HG03066 (cell line): ENCODE results near the gene SPG7.

Experiments
- ATAC-seq: cut with Tn5 transposase; IDR thresholded peaks from one replicate; pipeline ENCODE4 v1.9.1; 2021; ENCODE audit warnings: low read depth; ENCODE audit not compliant: unreplicated experiment

The SPG7 gene

DNA sequence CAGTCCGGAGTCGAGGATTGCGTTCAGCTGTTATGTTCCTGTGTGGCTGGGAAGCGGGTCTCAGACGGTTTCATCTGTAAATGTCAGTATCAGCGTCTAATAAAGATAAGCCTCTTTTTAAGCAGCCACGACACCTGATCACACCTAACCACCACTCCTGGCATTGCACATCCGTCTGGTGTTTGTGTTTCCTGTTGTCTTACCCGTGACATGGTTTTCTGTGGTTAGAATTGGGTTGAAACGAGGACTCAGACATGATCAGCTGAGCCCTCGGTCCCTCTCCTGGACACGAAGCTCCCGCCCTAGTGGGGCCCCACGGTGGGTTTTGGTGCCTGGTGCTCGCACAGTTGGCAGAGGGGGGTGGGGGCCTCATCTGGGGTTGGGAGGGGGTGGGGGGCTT is 85.6 kb downstream of the SPG7 start:
- no peak for ATAC-seq

DNA sequence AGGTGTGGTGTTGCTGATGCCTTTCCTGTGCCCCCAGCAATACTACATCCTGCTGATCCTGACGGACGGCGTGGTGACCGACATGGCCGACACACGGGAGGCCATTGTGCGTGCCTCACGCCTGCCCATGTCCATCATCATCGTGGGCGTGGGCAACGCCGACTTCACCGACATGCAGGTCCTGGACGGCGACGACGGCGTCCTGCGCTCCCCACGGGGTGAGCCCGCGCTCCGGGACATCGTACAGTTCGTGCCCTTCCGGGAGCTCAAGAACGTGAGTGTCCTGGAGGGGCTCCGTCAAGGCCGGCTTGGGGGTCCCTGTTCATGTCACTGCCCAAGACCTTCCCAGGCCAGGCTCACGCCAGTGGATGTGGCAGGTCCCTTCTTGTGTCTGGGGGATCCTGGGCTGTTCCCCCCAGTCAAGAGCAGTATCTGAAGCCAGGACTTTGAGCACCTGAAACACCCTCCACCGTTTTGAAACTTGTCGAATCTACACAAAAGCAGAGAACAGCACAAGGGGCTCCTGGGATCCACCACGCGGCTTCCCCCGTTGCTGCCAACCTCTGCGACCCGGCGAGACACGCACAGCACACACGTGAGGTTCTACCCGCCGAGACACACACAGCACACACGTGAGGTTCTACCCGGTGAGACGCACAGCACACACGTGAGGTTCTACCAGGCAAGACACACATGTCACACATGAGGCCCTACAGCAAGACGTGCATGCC is 87.3 kb downstream of the SPG7 start:
- no peak for ATAC-seq

DNA sequence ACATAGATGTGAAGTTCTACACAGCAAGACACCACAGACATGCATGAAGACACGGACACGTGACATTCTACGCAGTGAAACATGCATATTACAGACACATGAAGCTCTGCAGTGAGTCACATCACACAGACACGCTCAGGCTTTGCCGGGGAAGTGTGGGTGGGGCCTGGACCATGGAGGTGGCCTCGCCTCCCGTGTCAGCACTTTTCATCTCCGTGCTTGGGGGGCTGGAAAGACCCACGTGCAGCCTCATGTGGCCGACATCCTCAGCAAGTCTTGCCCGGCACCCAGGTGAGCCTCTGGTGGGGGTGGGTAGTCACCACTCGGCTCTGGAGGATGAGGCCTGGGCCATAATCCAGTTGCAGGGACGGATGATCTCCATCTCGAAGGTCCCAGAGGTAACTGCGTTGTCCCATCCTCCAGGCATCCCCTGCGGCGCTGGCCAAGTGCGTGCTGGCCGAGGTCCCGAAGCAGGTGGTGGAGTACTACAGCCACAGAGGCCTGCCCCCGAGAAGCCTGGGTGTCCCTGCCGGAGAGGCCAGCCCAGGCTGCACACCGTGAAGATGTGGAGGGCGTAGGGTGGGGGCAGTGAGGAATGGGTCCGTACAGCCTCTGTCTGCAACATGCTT is 88.0 kb downstream of the SPG7 start:
- ATAC-seq: no peak

DNA sequence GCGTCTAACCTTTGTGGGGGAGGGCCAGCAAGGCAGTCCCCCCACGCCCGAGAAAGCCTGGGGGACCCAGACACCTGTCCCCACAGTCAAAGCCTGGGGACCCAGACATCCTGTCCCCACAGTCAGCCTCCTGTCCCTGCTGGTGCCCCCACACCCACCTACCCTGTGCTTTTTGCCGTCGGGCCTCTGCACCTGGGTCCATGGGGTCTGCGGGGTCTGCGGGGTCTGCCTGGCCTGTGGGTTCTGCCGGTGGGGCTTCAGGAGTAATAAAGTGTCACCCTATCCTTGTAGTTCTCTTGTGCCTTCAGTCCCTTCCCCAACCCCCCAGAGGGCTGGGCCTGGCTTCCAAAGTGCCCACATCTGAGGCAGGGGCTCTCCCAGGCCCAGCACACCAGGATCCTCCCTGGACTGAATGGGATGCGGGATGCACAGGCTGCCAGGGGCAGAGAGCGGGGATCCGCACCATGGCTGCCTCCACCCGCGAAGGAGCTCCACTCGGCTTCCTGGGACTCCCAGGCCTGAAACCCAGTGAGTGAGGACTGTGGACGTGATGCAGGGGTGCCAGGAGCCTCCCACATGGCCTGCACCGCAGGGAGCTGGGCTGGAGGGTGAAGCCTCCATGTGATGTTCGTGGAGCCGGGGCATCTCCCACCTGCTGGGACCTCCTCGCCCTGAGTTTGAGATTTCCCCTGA is 88.9 kb downstream of the SPG7 start:
- no peak for ATAC-seq

DNA sequence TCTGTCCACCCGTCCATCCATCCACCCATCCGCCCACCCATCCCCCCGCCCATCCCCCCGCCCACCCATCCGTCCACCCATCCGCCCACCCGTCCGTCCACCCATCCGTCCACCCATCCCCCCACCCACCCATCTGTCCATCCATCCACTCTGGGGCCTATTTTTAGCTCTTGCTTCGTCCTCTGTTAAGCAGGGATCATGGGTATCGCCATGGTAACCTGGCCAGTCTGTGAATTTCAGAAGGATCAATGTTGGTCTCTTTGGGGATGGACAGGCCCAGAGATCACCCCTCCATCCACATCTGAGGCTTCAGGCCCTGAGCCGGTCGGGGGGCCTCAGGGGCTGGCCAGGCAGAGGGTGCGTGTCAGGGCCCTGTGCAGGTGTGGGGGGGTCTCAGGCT is 90.0 kb downstream of the SPG7 start:
- ATAC-seq: no peak

DNA sequence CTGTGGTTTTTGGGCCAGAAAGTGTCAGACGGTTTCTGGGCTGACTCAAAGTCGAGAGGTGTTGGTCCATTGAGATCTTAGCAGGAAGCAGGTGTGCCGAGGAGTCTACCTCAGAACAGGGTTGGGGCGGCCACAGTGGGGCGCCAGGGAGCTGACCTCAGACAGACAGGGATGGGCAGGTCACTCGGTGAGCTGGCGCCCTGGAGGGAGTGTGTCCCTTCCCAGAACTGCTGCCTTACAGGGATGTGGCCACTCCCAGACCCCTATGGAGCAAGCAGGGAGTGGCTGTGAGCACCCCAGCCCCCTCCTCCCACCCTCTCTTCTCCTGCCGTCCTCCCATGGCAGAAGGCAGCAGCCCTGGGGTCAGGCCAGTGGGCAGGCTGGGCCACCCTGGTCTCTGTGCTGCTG is 91.3 kb downstream of the SPG7 start:
- no peak for ATAC-seq

DNA sequence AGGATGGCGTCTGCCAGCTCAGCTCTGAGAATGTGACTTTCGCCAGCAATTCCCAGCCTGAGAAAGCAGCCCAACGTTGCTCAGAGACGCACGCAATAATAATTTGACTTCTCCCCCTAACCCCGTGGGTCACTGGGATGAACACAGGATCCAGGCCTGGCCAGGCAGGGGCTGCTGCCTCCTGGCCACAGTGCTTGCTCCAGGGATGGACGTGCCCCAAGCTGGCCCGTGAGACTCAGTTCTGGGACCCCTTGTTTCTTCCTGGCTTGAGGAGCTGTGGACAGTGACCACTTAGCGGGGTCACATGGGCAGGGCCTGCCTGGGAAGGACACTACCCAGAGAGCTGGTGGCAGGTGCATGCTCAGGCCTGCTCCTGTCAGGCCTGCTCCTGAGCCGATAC is 91.7 kb downstream of the SPG7 start:
- no peak for ATAC-seq

DNA sequence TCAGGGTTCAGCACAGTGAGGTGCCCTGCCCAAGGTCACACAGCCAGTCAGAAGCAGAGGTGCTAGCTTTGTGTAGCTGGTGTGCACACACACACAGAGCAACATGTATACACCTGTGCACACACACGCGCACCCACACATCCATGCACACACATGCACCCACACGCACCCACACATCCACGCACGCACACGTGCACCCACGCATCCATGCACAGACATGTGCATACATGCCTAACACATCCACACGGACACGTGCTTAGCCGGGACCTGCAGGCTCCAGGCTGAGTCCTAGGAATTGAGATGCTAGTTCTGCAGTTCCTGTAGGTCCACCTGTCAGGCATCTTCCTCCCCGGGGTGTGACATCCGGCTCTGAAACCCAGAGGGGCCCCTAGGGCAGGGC is 92.2 kb downstream of the SPG7 start:
- no peak for ATAC-seq

DNA sequence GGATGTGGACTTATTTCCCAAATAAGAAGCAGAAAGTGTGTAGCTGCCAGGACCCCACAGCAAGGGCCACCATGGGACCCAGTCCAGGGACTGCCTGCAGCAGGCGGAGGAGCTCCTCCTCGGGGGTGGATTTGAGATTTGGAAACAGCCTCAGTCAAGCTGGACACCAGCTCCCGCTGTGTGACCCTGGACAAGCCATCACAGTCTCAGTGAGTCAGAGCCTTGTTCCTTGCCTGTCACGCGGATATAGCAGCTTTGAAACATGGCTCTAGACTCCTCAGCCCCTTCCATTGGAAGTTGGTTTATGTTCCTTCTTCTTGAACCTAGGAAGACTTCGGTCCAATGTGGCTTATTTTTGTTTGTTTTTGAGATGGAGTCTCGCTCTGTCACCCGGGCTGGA is 92.8 kb downstream of the SPG7 start:
- no peak for ATAC-seq

DNA sequence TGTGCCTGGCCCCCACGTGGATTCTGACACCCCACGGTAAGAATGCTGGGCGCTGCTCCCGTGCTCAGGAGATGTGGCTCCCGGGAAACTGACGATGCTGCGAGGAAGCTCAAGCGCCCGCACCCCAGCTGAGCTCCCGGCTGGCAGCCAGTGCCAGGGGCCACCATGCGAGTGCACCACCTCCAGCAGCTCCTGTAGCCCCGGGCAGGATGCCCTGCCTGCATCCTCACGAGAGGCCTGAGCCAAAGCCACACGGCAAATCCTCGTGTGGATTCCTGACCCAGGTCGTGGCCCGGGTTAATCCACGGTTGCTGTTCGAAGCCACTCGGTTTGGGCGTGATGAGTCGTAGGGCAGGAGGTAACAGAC is 93.7 kb downstream of the SPG7 start:
- no peak for ATAC-seq

DNA sequence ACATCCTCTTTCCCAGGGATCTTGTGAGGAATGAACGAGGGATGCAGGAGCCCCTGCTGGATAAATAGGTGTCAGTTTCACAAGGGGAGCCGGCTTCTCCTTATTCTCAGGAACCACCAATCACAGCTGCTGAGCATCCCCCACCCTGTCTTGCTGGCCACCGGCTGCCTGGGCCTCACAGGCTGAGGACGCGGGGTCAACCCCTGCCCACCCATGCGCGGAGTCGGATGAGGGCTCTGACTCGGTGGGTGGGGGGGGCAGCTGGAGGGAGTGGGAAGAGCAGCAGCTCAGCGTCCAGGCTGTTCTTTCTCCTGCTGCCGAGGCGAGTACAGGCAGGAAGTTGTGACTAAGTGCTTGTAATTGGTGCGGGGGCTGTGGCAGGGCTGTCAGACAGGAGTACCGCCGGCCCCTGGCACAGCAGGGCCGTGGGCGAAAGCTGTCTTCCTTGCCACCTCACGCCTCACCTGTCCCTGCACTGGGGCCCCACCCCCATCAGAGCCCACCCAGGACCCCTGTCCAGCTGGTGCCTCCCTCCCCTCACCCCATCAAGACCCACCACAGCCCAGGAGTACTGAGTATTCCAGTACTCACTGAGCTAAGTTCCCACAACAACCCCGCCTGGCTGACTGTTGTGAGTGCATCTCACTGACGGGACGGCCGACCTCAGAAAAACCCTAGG is 94.2 kb downstream of the SPG7 start:
- ATAC-seq: no peak

DNA sequence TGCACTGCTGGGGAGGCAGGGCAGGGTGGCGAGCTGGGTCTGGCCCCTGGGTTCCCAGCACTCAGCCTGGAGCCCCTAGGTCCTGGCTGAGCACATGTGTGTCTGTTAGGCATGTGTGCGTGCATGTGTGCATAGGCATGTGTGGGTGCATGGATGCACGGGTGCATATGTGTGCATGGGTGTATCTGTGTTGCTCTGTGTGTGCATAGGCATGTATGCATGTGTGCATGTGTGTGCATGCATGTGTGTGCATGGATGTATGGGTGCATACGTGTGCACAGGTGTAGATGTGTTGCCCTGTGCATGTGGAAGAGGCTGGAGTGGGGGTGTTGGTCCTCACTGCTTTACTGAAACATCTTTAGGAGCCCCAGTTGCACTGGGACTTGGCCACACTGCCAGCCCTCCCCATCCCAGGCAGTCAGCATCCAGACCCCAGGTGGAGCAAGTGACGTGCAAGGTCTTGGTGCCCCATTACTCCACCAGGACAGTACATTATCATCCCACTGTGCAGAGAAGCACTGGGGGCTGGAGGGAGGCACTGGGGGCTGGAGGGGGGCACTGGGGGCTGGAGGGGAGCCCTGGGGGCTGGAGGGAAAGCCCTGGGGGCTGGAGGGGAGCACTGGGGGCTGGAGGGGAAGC is 94.9 kb downstream of the SPG7 start:
- ATAC-seq: no peak

DNA sequence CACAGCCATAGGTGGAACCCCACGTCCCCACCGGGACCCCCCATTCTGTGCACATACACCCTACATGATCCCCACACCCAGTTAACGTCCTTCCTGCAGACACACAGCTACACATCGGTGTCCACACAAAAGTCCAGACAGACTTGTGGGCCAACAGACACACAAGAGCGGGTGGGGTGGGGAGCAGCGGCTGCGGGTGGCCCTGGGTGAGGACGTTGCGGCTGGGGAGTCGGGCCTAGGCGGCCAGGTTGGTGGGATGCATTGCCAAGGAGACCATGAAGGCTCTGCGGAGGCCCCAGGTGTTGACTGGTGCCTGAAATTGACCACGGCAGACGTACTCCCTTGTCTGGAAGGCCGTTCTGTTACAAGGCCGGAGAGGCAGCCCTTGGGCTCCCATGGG is 96.6 kb downstream of the SPG7 start:
- no peak for ATAC-seq

DNA sequence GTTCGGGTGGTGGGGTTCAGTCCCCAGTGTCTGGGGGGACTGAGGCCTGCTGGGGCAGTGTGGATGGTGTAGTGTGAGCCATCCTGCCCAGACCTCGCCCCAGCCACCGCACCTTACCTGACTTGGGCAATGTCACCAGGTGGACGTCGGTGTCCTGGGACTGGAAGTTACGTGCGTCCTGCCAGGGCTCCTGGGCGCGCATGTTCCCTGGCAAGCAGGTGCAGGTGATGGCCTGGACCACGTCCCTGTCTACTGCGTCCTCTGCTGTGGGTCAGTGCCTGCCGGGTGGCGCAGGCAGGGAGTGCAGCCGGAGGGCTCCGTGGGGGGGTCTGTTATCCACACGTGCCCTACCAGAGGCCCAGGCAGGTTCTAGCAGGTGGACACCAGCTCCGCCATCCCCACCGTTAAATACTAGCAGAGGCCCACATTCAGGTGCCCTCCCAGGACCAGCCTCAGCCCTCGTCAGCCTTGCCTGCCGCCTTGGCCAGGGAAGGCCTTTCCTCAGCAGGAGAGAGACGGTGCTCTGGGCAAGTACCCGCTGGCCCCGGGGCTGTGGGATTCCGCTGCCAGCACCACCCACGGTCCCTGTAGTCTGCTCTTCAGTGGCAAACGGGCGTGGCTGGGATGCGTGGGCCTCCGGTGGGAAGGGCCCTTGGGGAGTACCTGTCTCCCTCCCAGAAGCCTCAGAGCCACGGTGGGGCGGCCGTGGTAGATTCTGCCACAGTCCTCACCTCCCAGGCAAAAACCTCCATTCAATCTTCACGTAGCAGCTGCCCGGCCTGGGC is 97.2 kb downstream of the SPG7 start:
- ATAC-seq: no peak

DNA sequence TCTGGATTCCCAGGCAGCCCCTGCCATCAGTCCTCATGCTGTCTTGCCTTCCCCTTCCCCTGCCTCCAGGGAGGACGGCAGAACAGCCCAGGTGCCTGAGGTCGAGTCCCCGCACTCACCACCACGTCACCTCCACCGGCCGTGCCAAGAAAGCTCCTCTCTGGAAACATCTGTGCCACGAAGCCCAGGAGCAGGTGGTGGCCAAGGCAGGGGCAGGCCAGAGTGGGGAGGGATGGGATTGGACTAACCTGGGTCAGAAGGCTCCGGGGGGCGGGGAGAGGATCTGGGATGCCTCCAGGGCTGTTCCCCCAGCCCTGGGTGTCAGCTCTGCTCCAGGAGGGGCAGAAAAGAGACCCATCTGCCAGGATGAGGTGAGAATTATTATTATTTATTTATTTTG is 97.8 kb downstream of the SPG7 start:
- no peak for ATAC-seq
